ENCODE results near the gene CAMTA1. TPM values are rescaled to one million over a fixed set of nuclear protein-coding genes. Genes with fewer than 3 reads are reported as not detected.

The CAMTA1 gene
- polyA plus RNA-seq, 1 of the 3 experiments (the other 2 are of a cell fraction), result 63.1 TPM

DNA sequence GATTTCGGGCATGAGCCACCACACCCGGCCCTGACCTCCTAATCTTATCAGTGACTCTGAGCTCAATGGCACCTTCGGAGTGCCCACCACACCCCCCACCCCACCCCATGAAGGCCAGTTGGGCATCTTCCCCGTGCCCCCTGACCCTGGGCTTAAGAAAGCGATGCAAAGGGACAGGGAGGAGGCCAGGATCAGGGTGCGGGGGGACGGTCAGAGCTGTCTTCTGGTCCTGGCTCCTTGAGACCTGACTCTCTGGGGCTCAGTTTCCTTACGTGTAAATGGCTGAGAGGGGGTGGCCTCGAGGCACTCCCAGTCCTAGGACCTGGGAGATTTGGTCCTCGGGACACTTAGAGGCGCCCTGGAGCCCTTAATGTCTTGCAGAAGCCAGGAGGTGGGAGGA lies 881.9 kb downstream of the CAMTA1 start:
- DNase-seq, result no peak
- H3K79me2 ChIP-seq (ENCODE audit: insufficient read depth), result no peaks in the 10 kb centered on the region
- H3K27ac ChIP-seq (ENCODE audit: low read depth in 2 of 2, low read length in 1 of 2), result peak overlapping the region in 1 of 2 experiments; percentile 100; a peak in 2 of 4 replicates
- H2AFZ ChIP-seq (ENCODE audit: low read depth), result no peak overlapping the region
- H3K9me2 ChIP-seq, result no peaks in the 10 kb centered on the region
- no peak overlapping the region; a peak in 1 of 4 replicates for H3K4me3 ChIP-seq (ENCODE audit: low read depth in 2 of 2, low read length in 1 of 2)
- TF ChIP-seq MXI1 (IDR thresholded peaks at IDR 0.05; ENCODE audit: low read depth, low read length), result no peak
- no peak for TF ChIP-seq NRF1 (IDR thresholded peaks at IDR 0.05; ENCODE audit: low read depth, low read length)
- no peak for TF ChIP-seq EP300 (IDR thresholded peaks at IDR 0.05; ENCODE audit: borderline replicate concordance in 1 of 2, low read depth in 1 of 2, low read length in 1 of 2)
- TF ChIP-seq FOSL2 (IDR thresholded peaks at IDR 0.05; ENCODE audit: borderline replicate concordance, low read depth), result no peak
- TF ChIP-seq, protein P1, sequence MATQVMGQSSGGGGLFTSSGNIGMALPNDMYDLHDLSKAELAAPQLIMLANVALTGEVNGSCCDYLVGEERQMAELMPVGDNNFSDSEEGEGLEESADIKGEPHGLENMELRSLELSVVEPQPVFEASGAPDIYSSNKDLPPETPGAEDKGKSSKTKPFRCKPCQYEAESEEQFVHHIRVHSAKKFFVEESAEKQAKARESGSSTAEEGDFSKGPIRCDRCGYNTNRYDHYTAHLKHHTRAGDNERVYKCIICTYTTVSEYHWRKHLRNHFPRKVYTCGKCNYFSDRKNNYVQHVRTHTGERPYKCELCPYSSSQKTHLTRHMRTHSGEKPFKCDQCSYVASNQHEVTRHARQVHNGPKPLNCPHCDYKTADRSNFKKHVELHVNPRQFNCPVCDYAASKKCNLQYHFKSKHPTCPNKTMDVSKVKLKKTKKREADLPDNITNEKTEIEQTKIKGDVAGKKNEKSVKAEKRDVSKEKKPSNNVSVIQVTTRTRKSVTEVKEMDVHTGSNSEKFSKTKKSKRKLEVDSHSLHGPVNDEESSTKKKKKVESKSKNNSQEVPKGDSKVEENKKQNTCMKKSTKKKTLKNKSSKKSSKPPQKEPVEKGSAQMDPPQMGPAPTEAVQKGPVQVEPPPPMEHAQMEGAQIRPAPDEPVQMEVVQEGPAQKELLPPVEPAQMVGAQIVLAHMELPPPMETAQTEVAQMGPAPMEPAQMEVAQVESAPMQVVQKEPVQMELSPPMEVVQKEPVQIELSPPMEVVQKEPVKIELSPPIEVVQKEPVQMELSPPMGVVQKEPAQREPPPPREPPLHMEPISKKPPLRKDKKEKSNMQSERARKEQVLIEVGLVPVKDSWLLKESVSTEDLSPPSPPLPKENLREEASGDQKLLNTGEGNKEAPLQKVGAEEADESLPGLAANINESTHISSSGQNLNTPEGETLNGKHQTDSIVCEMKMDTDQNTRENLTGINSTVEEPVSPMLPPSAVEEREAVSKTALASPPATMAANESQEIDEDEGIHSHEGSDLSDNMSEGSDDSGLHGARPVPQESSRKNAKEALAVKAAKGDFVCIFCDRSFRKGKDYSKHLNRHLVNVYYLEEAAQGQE (IDR thresholded peaks at IDR 0.05; ENCODE audit: low read depth, low read length), result no peak
- no peak for TF ChIP-seq RAD21 (IDR thresholded peaks at IDR 0.05; ENCODE audit: low read length)
- H3K9ac ChIP-seq, result no peak overlapping the region
- ChIA-PET CTCF (interaction anchor here (0.7 to 22.6 kb wide), 34 partner anchors 8 to 682 kb away, joined by 3 to 739 read pairs (median 14); partner anchors contain the start of genes PER3 and VAMP3), POLR2A (interaction anchor here (0.6 to 5.6 kb wide), 10 partner anchors 13 to 294 kb away, joined by 3 to 105 read pairs (median 10); partner anchors contain the start of gene VAMP3)
- no peaks in the 10 kb centered on the region for H3F3A ChIP-seq (replicated peaks; ENCODE audit: insufficient read depth)
- H3K36me3 ChIP-seq (replicated peaks in 1 of 2; ENCODE audit: control insufficient read depth in 1 of 2, insufficient read depth in 2 of 2, low read length in 1 of 2), result no peaks in the 10 kb centered on the region
- peaks cover 5 to 49% of the 10 kb centered on the region in 2 experiments; a peak in 3 of 4 replicates for H3K4me1 ChIP-seq (ENCODE audit: control insufficient read depth in 1 of 2, insufficient read depth in 2 of 2, low read depth in 1 of 2, low read length in 1 of 2)
- no peaks in the 10 kb centered on the region for H3K27me3 ChIP-seq (ENCODE audit: insufficient read depth)
- no peaks in the 10 kb centered on the region for H3K9me3 ChIP-seq
- WGBS (ENCODE audit: low lambda C conversion rate), result 69% methylated on average over 7 of the region's 11 CpGs
- H3K4me2 ChIP-seq, result no peak overlapping the region
- no peaks in the 10 kb centered on the region for H4K20me1 ChIP-seq (ENCODE audit: insufficient read depth)

DNA sequence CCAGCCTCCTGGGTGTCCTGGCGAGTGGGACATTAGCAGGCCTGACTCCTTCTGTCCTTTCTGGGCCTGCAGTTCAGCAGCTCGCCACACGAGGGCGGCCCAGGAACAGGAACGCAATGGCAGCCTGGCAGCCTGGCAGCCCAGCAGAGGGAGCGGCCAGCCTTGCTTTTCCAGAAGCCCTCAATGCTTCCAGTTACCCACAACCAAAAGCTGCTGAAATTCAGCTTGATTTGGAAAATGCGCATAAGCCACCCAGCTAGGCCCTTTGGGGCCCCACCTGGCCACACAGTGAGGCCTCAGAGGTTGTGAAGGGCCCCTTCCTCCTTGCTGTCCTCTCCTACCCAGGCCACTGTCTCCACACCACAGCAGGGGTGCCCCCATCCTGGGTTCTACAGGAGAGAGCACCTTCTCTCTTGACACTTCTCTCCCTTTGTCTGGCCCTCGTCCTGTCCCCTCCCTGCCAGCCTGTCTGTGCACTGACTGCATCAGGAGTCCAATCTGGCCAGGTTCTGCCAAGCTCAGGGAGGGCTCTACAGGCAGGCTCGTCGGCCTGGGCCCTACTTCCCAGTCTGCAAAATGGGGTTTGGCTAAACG lies 882.5 kb downstream of the CAMTA1 start:
- peak overlapping the region in 1 of 2 experiments; percentile 58; a peak in 2 of 4 replicates for H3K4me3 ChIP-seq (ENCODE audit: low read depth in 2 of 2, low read length in 1 of 2)
- CTCF ChIA-PET, result interaction anchor here (0.6 to 22.6 kb wide), 57 partner anchors 9 to 1159 kb away, joined by 3 to 739 read pairs (median 4); partner anchors contain the start of genes PER3 and VAMP3
- TF ChIP-seq, protein P2, sequence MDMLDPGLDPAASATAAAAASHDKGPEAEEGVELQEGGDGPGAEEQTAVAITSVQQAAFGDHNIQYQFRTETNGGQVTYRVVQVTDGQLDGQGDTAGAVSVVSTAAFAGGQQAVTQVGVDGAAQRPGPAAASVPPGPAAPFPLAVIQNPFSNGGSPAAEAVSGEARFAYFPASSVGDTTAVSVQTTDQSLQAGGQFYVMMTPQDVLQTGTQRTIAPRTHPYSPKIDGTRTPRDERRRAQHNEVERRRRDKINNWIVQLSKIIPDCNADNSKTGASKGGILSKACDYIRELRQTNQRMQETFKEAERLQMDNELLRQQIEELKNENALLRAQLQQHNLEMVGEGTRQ (IDR thresholded peaks at IDR 0.05; ENCODE audit: borderline replicate concordance, low read depth, low read length), result no peak
- TF ChIP-seq SMC3 (IDR thresholded peaks at IDR 0.05; ENCODE audit: low read depth, low read length) (peak; percentile 98), RAD21 (IDR thresholded peaks at IDR 0.05; ENCODE audit: low read length) (peak; percentile 98), FOXM1 (IDR thresholded peaks at IDR 0.05; ENCODE audit: low read depth) (peak; percentile 14; the same call in 1 of the 2 replicates), CHD2 (IDR thresholded peaks at IDR 0.05; ENCODE audit: low read length, partially characterized antibody) (peak; percentile 53), MXI1 (IDR thresholded peaks at IDR 0.05; ENCODE audit: low read depth, low read length) (no peak)
- TF ChIP-seq, protein P3, sequence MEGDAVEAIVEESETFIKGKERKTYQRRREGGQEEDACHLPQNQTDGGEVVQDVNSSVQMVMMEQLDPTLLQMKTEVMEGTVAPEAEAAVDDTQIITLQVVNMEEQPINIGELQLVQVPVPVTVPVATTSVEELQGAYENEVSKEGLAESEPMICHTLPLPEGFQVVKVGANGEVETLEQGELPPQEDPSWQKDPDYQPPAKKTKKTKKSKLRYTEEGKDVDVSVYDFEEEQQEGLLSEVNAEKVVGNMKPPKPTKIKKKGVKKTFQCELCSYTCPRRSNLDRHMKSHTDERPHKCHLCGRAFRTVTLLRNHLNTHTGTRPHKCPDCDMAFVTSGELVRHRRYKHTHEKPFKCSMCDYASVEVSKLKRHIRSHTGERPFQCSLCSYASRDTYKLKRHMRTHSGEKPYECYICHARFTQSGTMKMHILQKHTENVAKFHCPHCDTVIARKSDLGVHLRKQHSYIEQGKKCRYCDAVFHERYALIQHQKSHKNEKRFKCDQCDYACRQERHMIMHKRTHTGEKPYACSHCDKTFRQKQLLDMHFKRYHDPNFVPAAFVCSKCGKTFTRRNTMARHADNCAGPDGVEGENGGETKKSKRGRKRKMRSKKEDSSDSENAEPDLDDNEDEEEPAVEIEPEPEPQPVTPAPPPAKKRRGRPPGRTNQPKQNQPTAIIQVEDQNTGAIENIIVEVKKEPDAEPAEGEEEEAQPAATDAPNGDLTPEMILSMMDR (IDR thresholded peaks at IDR 0.05), result peak; percentile 94
- H2AFZ ChIP-seq (ENCODE audit: low read depth), result peak overlapping the region; percentile 92
- no peaks in the 10 kb centered on the region for H4K20me1 ChIP-seq (ENCODE audit: insufficient read depth)
- H3F3A ChIP-seq (replicated peaks; ENCODE audit: insufficient read depth), result no peaks in the 10 kb centered on the region
- no peaks in the 10 kb centered on the region for H3K27me3 ChIP-seq (ENCODE audit: insufficient read depth)
- WGBS (ENCODE audit: low lambda C conversion rate), result 25% methylated on average over 5 of the region's 11 CpGs
- H3K9me3 ChIP-seq, result no peaks in the 10 kb centered on the region
- H3K9ac ChIP-seq, result peak overlapping the region; percentile 9; the same call in 1 of the 2 replicates
- H3K4me2 ChIP-seq, result no peak overlapping the region; the same call in 1 of the 2 replicates
- DNase-seq, result peak; percentile 88
- H3K36me3 ChIP-seq (replicated peaks in 1 of 2; ENCODE audit: control insufficient read depth in 1 of 2, insufficient read depth in 2 of 2, low read length in 1 of 2), result no peaks in the 10 kb centered on the region
- peak overlapping the region; percentile 72 to 100 for H3K27ac ChIP-seq (ENCODE audit: low read depth in 2 of 2, low read length in 1 of 2)
- POLR2A ChIA-PET, result interaction anchor here (0.6 to 5.6 kb wide), 15 partner anchors 13 to 293 kb away, joined by 3 to 105 read pairs (median 4); partner anchors contain the start of gene VAMP3
- peaks cover 5 to 53% of the 10 kb centered on the region in 2 experiments; a peak in 3 of 4 replicates for H3K4me1 ChIP-seq (ENCODE audit: control insufficient read depth in 1 of 2, insufficient read depth in 2 of 2, low read depth in 1 of 2, low read length in 1 of 2)
- no peaks in the 10 kb centered on the region for H3K79me2 ChIP-seq (ENCODE audit: insufficient read depth)
- H3K9me2 ChIP-seq, result no peaks in the 10 kb centered on the region
